ENCODE results near the gene KY.

The KY gene

DNA sequence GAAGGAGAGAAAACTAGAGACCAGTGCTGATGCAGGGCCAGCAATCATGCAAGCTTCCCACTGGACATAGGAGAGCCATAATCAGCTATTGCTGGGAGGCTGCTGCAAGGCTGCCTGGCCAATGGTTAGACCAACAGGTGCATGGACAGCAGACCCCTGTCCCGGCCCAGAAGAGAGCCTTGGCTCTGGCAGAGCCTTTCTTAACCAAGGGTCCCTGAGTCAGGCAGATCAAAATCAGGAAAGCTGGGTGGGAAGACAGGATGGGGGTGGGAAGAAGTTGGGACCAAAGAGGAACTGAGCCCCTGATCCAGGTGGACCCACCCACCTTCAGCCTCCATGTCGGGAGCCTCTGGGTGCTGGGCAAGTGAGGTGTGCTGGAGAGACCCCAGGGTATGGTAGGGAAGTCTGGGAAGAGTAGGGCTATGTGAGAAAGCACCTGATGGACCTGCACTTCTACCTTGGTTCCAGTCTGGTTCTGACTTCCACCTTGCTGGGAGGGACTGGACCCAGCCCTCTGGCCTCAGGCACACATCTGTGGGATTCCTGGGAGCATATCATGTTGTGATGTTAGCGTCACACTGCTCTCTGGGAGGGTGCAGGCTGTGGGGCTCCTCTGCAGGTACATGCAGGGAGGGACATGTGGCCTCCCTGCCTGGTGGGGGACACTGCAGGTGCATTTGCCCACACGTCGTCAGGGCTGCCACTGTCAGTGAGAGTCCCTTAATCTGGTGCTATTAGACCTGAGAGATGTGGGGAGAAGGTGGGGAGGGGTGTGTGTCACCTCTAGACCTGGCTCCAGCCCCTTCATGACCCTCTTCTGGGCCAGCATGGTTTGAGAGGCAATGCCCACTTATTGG, 24.7 kb downstream of the KY start:
- no peak for DNase-seq
- in situ Hi-C loops (cut with HindIII; ENCODE audit: low pct_ligation_motif_present, low pct_unique_long_range_greater_than_20kb, low sequenced_read_pairs) = no loop called here

DNA sequence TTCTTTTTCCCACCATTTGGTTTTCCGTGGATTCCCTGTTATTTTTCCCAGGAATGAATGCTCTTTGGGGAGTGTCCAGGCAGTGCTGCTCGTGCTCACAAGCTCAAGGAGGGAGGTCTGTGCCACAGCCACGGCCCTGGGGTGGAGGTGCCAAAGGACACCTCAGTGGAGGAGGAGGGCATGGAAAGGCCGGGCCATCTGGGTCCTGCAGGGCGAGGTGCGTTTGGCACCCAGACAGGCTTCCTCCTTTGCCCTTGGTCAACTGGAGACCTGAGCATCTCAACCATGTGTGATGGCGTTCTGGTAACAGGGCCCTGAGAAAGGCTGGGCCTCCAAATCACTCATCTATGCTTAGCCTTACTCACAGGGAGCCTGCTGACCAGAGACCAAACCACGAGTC, 25.4 kb downstream of the KY start:
- DNase-seq = no peak
- in situ Hi-C loops (cut with HindIII; ENCODE audit: low pct_ligation_motif_present, low pct_unique_long_range_greater_than_20kb, low sequenced_read_pairs) = no loop called here

GRCh38 chr3:134624537-134625287, 26.1 kb downstream of the KY start:
- in situ Hi-C loops (cut with HindIII; ENCODE audit: low pct_ligation_motif_present, low pct_unique_long_range_greater_than_20kb, low sequenced_read_pairs) = no loop called here
- no peak for DNase-seq

- in situ Hi-C loops (cut with HindIII; ENCODE audit: low pct_ligation_motif_present, low pct_unique_long_range_greater_than_20kb, low sequenced_read_pairs) = no loop called here
Measured at GRCh38 chr3:134623615-134624245, 27.1 kb downstream of the KY start.

DNA sequence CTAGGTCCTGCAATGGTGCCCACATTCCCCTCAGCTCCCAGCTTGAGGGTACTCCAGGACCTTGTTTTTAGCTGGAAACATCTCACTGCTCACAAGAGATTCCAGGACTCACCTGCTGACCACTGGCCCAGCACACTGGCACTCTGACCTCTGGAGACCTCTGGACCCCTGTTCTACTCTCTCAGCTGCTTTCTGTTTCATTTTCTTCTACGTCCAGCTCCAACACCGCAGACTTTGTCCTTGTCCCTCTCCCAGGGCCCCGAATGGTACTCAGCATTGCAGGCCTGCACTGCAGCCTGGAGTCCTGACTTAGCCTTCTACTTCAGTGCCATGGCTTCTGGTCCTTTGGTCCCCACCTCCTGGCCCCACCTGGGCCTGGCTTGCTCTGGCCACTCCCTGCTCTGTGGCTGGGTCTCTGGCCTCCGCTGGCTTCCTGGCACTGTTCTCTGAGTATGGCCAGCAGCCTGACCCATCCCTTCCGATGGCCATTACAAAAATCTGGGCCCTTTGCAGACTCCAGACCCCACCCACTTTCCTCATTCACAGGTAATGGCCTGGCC, 27.9 kb downstream of the KY start:
- in situ Hi-C loops (cut with HindIII; ENCODE audit: low pct_ligation_motif_present, low pct_unique_long_range_greater_than_20kb, low sequenced_read_pairs) = no loop called here
- no peak for DNase-seq

More at GRCh38 chr3:134623615-134624245, 27.1 kb downstream of the KY start:
- DNase-seq = no peak

GRCh38 chr3:134621854-134622253, 29.0 kb downstream of the KY start:
- no peak for DNase-seq
- in situ Hi-C loops (cut with HindIII; ENCODE audit: low pct_ligation_motif_present, low pct_unique_long_range_greater_than_20kb, low sequenced_read_pairs) = no loop called here

DNA sequence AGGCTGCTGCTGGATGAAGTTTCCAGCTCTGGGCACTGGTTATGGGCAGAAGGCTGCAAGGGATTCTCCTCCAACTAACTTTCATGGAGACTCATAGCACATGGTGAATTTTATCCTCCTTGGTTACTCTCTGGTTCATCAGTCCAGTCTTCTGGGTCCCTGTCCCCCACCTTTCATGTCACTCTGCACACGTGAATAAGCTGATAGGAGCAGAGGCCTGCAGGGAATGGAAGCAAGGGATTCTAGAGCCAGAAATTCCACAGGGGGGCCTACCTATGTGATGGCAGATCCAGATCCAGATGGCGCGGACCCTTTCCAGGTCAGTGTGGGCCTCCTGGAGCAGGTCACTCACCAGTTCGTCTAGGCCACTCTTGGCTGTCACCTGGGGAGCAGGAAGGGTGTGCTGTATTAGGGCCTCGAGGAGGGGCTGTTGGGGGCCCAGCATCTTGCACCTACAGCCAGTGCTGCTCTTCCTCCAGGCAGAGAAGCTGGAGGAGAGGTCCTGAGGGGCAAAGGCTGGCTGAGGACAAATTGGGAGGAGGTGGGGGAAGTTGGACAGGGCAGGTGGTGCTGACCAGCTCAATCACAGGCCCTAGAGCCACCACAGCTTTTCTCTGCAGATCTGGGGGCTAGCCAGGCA, 30.2 kb downstream of the KY start:
- no peak for DNase-seq
- in situ Hi-C loops (cut with HindIII; ENCODE audit: low pct_ligation_motif_present, low pct_unique_long_range_greater_than_20kb, low sequenced_read_pairs) = no loop called here

GRCh38 chr3:134619884-134620445, 30.9 kb downstream of the KY start:
- no peak for DNase-seq
- in situ Hi-C loops (cut with HindIII; ENCODE audit: low pct_ligation_motif_present, low pct_unique_long_range_greater_than_20kb, low sequenced_read_pairs) = no loop called here

DNA sequence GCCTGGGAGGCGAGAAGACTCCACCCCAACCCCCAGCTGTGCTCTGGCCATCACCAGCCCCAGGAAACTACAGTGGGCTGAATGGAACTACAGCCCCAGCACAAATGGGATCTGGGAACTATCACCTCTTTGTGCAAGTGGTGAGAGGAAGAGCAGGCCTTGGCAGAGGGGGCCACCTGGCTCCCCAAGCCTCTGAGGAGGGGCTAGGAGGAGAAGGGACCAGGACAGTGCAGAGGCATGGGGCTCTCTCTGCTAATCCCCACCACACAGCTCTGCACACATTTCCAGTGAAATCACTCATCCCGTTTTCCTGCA, 31.6 kb downstream of the KY start:
- DNase-seq = no peak
- in situ Hi-C loops (cut with HindIII; ENCODE audit: low pct_ligation_motif_present, low pct_unique_long_range_greater_than_20kb, low sequenced_read_pairs) = no loop called here

- in situ Hi-C loops (cut with HindIII; ENCODE audit: low pct_ligation_motif_present, low pct_unique_long_range_greater_than_20kb, low sequenced_read_pairs) = no loop called here
Measured at GRCh38 chr3:134618478-134619300, 32.1 kb downstream of the KY start.

GRCh38 chr3:134617608-134618477, 33.0 kb downstream of the KY start:
- no peak for DNase-seq
- in situ Hi-C loops (cut with HindIII; ENCODE audit: low pct_ligation_motif_present, low pct_unique_long_range_greater_than_20kb, low sequenced_read_pairs) = no loop called here

More at GRCh38 chr3:134618478-134619300, 32.1 kb downstream of the KY start:
- no peak for DNase-seq

DNA sequence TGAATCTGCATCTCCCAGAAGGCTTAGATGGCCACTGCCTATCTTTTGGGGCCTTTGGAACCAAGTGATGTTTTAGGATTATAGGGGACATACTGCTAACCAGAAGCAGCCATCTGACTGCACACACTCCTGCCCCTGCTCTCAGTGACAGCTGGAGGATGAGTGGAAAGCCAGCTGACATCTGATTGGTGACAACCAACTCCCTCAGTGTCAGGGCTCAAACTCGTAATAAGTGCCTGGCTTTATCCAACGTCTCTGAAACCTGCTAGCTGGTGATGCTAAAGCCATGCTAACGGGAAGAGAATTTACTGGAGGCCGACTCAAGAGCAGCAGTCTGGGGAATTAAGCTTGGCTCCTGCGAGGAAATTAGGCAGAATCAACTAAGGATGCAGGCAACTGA, 35.1 kb downstream of the KY start:
- in situ Hi-C loops (cut with HindIII; ENCODE audit: low pct_ligation_motif_present, low pct_unique_long_range_greater_than_20kb, low sequenced_read_pairs) = no loop called here
- DNase-seq = no peak

DNA sequence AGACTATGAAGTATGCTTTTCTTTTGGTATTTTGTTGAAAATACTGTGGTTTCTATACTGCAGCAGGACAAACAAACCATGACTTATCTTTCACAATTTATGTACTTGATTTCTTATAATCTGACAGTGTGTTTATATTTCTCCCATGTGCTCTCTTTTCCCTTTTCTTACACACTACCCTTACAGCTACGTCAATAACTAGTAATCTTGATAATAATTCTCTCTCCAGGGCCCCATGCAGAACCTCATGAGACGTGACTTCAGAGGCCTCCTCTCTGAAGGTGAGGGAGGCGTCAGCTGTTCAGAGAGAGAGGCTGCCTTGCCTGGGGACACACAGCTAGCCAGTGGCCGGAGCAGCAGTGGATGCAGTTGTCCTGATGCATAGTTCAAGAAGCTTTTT, 35.9 kb downstream of the KY start:
- in situ Hi-C loops (cut with HindIII; ENCODE audit: low pct_ligation_motif_present, low pct_unique_long_range_greater_than_20kb, low sequenced_read_pairs) = no loop called here
- DNase-seq = no peak

- in situ Hi-C loops (cut with HindIII; ENCODE audit: low pct_ligation_motif_present, low pct_unique_long_range_greater_than_20kb, low sequenced_read_pairs) = no loop called here
- no peak for DNase-seq
Measured at GRCh38 chr3:134613006-134613520, 37.8 kb downstream of the KY start.

DNA sequence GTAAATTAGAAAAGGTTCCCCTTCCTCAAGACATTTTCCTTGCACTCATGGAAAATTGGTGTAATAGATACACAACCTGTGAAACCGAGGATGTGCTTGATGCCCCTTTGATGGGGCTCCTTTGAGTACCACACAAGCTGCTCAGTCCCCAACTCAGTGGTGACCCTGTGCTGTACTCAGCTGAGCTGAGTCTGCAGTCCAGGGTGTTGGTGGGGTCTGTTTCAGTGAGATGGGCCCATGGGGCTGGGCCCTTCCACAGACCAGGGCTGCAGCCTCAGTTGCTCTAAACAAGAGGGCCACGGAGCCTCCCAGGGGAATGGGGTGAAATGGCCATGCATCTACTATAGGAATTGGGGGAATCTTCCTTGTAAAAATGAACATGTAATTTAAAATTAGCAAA, 39.3 kb downstream of the KY start:
- DNase-seq = no peak
- in situ Hi-C loops (cut with HindIII; ENCODE audit: low pct_ligation_motif_present, low pct_unique_long_range_greater_than_20kb, low sequenced_read_pairs) = no loop called here

DNA sequence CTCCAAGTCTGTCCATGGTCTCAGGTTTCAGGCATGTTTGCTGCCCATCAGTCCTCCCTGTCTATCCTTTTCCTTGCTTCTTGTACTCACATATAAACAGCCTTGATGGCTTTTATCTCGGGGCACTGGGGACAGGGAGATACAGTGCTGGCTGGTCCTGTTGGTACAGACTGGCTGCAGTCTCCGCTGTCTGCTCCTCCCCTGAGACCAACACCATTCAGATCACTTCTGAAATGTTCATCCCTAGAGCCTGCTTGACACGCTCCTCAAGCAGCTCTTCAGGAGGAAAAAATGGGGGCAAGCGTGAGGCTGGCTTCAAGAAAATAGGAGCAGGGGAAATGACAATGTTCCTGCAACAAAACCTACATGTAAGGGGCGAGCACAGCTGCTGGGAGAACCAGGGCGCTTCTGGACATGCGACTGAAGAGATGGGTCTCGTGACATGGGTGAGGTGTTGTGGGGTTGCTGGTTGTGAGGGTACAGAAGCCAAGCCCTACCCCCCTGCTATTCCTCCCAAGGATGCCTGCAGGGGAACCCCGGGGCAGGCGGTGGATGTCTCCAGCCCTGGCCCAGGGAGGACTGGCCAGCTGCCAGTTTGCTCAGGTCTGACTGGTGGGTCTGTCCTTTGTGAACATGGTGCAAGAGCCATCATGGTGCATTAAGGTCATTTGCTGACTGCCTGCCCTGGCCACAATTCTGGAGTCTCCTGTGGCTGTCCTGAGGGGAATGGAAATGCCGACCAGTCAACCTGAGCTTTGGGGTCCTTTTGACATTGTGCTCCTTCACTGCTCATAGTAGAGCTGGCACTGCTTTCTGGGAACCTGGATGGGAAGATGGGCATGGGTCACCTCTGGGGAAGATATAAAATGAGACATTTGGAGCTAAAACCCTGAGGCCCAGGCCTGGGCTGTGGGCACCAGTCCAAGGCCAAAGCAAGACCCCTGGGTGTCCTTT, 40.1 kb downstream of the KY start:
- in situ Hi-C loops (cut with HindIII; ENCODE audit: low pct_ligation_motif_present, low pct_unique_long_range_greater_than_20kb, low sequenced_read_pairs) = no loop called here
- DNase-seq = no peak

All from ACHN (cell line).